DND-41 (cell line): Measurements from ENCODE around the gene BAHD1.

Experiments
- ATAC-seq: fragments of 200-7000 bp; cut with Tn5 transposase; 3 replicates; pipeline ENCODE4 v1.9.1; 2021; ENCODE audit warnings: low read depth; ENCODE audit not compliant: insufficient read depth
- DNase-seq: peaks from one replicate; pipeline ENCODE4 v3.0.0-alpha.2; 2020
- H2AFZ ChIP-seq: 2 replicates; pipeline ENCODE4 v1.6.0; 2012; ENCODE audit warnings: low read depth, low read length
- H3K27ac ChIP-seq: 2 replicates; pipeline ENCODE4 v1.5.1; 2012; ENCODE audit warnings: low read length, inconsistent platforms
- H3K27me3 ChIP-seq: fragments of 200-600 bp; sonication (generic); 2 replicates; pipeline ENCODE4 v1.6.0; 2012; ENCODE audit warnings: low read length, mild to moderate bottlenecking, inconsistent platforms; ENCODE audit not compliant: insufficient read depth, poor library complexity
- H3K36me3 ChIP-seq: 2 replicates; pipeline ENCODE4 v1.5.1; 2012; ENCODE audit warnings: low read length, inconsistent platforms; ENCODE audit not compliant: insufficient read depth
- H3K4me1 ChIP-seq: 2 replicates; pipeline ENCODE4 v1.5.1; 2012; ENCODE audit warnings: mild to moderate bottlenecking, low read length; ENCODE audit not compliant: insufficient read depth
- H3K4me2 ChIP-seq: 2 replicates; pipeline ENCODE4 v1.6.0; 2012; ENCODE audit warnings: mild to moderate bottlenecking, moderate library complexity, low read length, inconsistent platforms; ENCODE audit not compliant: insufficient read depth
- H3K4me3 ChIP-seq, 2 experiments: fragments of 200-600 bp in 1 of 2; shearing (Covaris generic) in 1 of 2; 2 replicates each; pipeline ENCODE4 v1.5.1; 2012 to 2016; ENCODE audit warnings: inconsistent platforms in 2 of 2, low read length in 2 of 2, mild to moderate bottlenecking in 2 of 2, low read depth in 1 of 2, moderate library complexity in 1 of 2
- H3K79me2 ChIP-seq: 2 replicates; pipeline ENCODE4 v1.6.0; 2012; ENCODE audit warnings: low read length, inconsistent platforms; ENCODE audit not compliant: insufficient read depth
- H3K9ac ChIP-seq: 2 replicates; pipeline ENCODE4 v1.6.0; 2012; ENCODE audit warnings: low read depth, mild to moderate bottlenecking, inconsistent platforms, low read length, moderate library complexity
- H3K9me3 ChIP-seq: 2 replicates; pipeline ENCODE4 v1.5.1; 2012; ENCODE audit warnings: low read length, moderate library complexity, mild to moderate bottlenecking, inconsistent platforms; ENCODE audit not compliant: insufficient read depth, severe bottlenecking
- H4K20me1 ChIP-seq: 2 replicates; pipeline ENCODE4 v1.6.0; 2012; ENCODE audit warnings: low read length; ENCODE audit not compliant: insufficient read depth
- CTCF ChIP-seq: IDR thresholded peaks from 2 replicates; pipeline ENCODE4 v1.5.1; 2012; ENCODE audit warnings: borderline replicate concordance, low read length, moderate library complexity, mild to moderate bottlenecking; ENCODE audit not compliant: poor library complexity, severe bottlenecking; ENCODE audit errors: extremely low read depth
- EZH2 ChIP-seq: IDR thresholded peaks from 3 replicates; pipeline ENCODE4 v1.6.1; 2012; ENCODE audit warnings: borderline replicate concordance, low read depth, mild to moderate bottlenecking, moderate library complexity, low read length, inconsistent platforms; ENCODE audit not compliant: severe bottlenecking

The BAHD1 gene

GRCh38 chr15:40464595-40465185, 23.9 kb downstream of the BAHD1 start:
- H4K20me1 ChIP-seq, result peaks cover 23% of the 10 kb centered on the region
- H3K27ac ChIP-seq, result no peak overlapping the region
- H3K9ac ChIP-seq, result no peak overlapping the region
- DNase-seq (no peak), ATAC-seq (no peak)
- peaks cover 64% of the 10 kb centered on the region for H3K36me3 ChIP-seq
- no peak overlapping the region for H2AFZ ChIP-seq
- H3K4me3 ChIP-seq, result no peak overlapping the region
- H3K4me2 ChIP-seq, result no peak overlapping the region
- no peak for TF ChIP-seq EZH2
- no peak for TF ChIP-seq CTCF
- H3K4me1 ChIP-seq, result no peaks in the 10 kb centered on the region
- H3K9me3 ChIP-seq, result no peaks in the 10 kb centered on the region
- H3K27me3 ChIP-seq, result no peaks in the 10 kb centered on the region
- peaks cover 20% of the 10 kb centered on the region for H3K79me2 ChIP-seq

GRCh38 chr15:40465939-40466338, 25.2 kb downstream of the BAHD1 start:
- H3K4me1 ChIP-seq, result peaks cover 9% of the 10 kb centered on the region
- DNase-seq, result no peak
- H3K79me2 ChIP-seq, result peaks cover 7% of the 10 kb centered on the region; the same call in 1 of the 2 replicates
- H3K9me3 ChIP-seq, result no peaks in the 10 kb centered on the region
- H3K9ac ChIP-seq, result no peak overlapping the region
- H4K20me1 ChIP-seq, result peaks cover 11% of the 10 kb centered on the region; the same call in 1 of the 2 replicates
- no peak overlapping the region for H2AFZ ChIP-seq
- H3K4me2 ChIP-seq, result no peak overlapping the region
- peaks cover 52% of the 10 kb centered on the region for H3K36me3 ChIP-seq
- ATAC-seq, result no peak
- no peak overlapping the region for H3K27ac ChIP-seq
- no peak overlapping the region for H3K4me3 ChIP-seq
- TF ChIP-seq EZH2, result no peak
- no peak for TF ChIP-seq CTCF
- no peaks in the 10 kb centered on the region for H3K27me3 ChIP-seq

- Histone ChIP-seq H3K79me2 (peaks cover 10% of the 10 kb centered on the region), H2AFZ (no peak overlapping the region), H4K20me1 (peaks cover 9% of the 10 kb centered on the region; the same call in 1 of the 2 replicates), H3K27ac (no peak overlapping the region), H3K9ac (no peak overlapping the region), H3K4me2 (no peak overlapping the region), H3K4me1 (peaks cover 13% of the 10 kb centered on the region), H3K4me3 (no peak overlapping the region), H3K9me3 (no peaks in the 10 kb centered on the region), H3K27me3 (no peaks in the 10 kb centered on the region), H3K36me3 (peaks cover 49% of the 10 kb centered on the region)
- ATAC-seq (no peak), DNase-seq (no peak)
- TF ChIP-seq EZH2 (no peak), CTCF (no peak)
Measured at GRCh38 chr15:40466426-40467260, 25.9 kb downstream of the BAHD1 start.
